Spleen (tissue), 11 donors: Measurements from ENCODE around the gene FAT1. TPM values are rescaled to one million over a fixed set of nuclear protein-coding genes. Genes with fewer than 3 reads are reported as not detected.

Experiments
- DNase-seq: peaks from one replicate; pipeline ENCODE4 v3.0.0-alpha.2; 2020
- H3K27ac ChIP-seq, 8 donors: fragments of 200-600 bp; sonication (generic) in 7 of 8; 1 replicate in 4 of 8; 2 replicates in 4 of 8; pipeline versions ENCODE4 v1.5.0 to v1.8.0; 2016 to 2021; ENCODE audit warnings: inconsistent platforms in 4 of 8, mild to moderate bottlenecking in 4 of 8, moderate library complexity in 1 of 8
- H3K27me3 ChIP-seq, 7 donors: fragments of 200-600 bp; sonication (generic) in 6 of 7; replicated peaks in 1 of 7; 1 replicate in 4 of 7; 2 replicates in 3 of 7; pipeline versions ENCODE4 v1.5.0 to v1.8.0; 2016 to 2021; ENCODE audit warnings: inconsistent platforms in 3 of 7, mild to moderate bottlenecking in 1 of 7
- H3K36me3 ChIP-seq, 6 donors: fragments of 200-600 bp; sonication (generic) in 5 of 6; 1 replicate in 4 of 6; 2 replicates in 2 of 6; pipeline versions ENCODE4 v1.5.0 to v1.8.0; 2016 to 2021; ENCODE audit warnings: inconsistent platforms in 2 of 6
- H3K4me1 ChIP-seq, 6 donors: fragments of 200-600 bp; sonication (generic) in 5 of 6; 1 replicate in 3 of 6; 2 replicates in 3 of 6; pipeline versions ENCODE4 v1.5.0 to v1.8.0; 2016 to 2021; ENCODE audit warnings: inconsistent platforms in 3 of 6
- H3K4me3 ChIP-seq, 8 donors: fragments of 200-600 bp; sonication (generic) in 7 of 8; 1 replicate in 4 of 8; 2 replicates in 4 of 8; pipeline versions ENCODE4 v1.5.0 to v1.8.0; 2016 to 2021; ENCODE audit warnings: inconsistent platforms in 4 of 8, mild to moderate bottlenecking in 4 of 8, moderate library complexity in 2 of 8
- H3K9me3 ChIP-seq, 8 donors: fragments of 200-600 bp; sonication (generic) in 7 of 8; 1 replicate in 4 of 8; 2 replicates in 4 of 8; pipeline versions ENCODE4 v1.5.0 to v1.8.0; 2016 to 2021; ENCODE audit warnings: inconsistent platforms in 4 of 8
- POLR2A ChIP-seq, 3 donors: fragments of 450-650 bp; IDR thresholded peaks; one replicate each; pipeline ENCODE4 v1.5.1; 2017; ENCODE audit warnings: antibody characterized with exemption in 3 of 3, mild to moderate bottlenecking in 1 of 3
- POLR2AphosphoS5 ChIP-seq, 3 donors: sonication (generic); formaldehyde crosslinking; IDR thresholded peaks; one replicate each; pipeline ENCODE4 v1.5.1; 2017; ENCODE audit warnings: antibody characterized with exemption in 3 of 3
- WGBS, 5 donors: extraction: QIAGEN DNeasy Blood & Tissue Kit in 3 of 5; methylation state at CpG; one replicate each; pipeline versions ENCODE4 v1.1.5 to v1.1.7; 2013 to 2018; 5-methylcytosine and 5-hydroxymethylcytosine counted together
- intact Hi-C: fragments of 100-400 bp; cut with DNase I; formaldehyde crosslinking; loops from one replicate; pipeline ENCODE4 v1.15.0; 2023; ENCODE audit warnings: low total_unique reads
- polyA plus RNA-seq, 3 donors: library from polyadenylated mRNA; stranded (reverse); fragments of 200-250 nt; gene quantifications; one replicate each; pipeline ENCODE4 v1.2.1, GENCODE V29; 2013
- total RNA-seq, 7 donors: library from RNA; depleted of rRNA in 3 of 7; stranded (reverse); fragments of >200 nt in 3 of 7; fragmentation: NEBNext Ultra II Directional in 4 of 7; extraction: Animal tissue kit (Norgen Biotek cat#: 25700) in 4 of 7; gene quantifications; one replicate each; pipeline versions ENCODE4 v1.1.0 to v1.2.1, GENCODE V29; 2016 to 2021
- TF ChIP-seq, protein P1 (sequence below), 11 experiments: fragments of 200-600 bp in 7 of 11; fragments of 450-650 bp in 4 of 11; sonication (generic) in 4 of 11; IDR thresholded peaks in 8 of 11; conservative IDR thresholded peaks in 3 of 11; 1 replicate in 7 of 11; 2 replicates in 4 of 11; pipeline versions ENCODE4 v1.4.0 to v1.8.0; 2016 to 2021; ENCODE audit warnings: antibody characterized with exemption in 11 of 11, inconsistent platforms in 4 of 11, mild to moderate bottlenecking in 1 of 11
- donor health status: healthy with polysubstance abuse.
- donor health status: DM: no; HTN: no; CAD: no; lungs with moderate emphysema.
- donor health status: DM: no; HTN: no; CAD: no.
- donor health status: Bipolar disorder and iron deficiency.
- donor health status: healthy.
- donor health status: DM: no; HTN: no; CAD: no.
- donor health status: DM: yes; HTN: yes; CAD: no.

FAT1 gene
- total and polyA plus RNA-seq, 10 donors = 0.87 to 20.0 (median 4.6) TPM

DNA sequence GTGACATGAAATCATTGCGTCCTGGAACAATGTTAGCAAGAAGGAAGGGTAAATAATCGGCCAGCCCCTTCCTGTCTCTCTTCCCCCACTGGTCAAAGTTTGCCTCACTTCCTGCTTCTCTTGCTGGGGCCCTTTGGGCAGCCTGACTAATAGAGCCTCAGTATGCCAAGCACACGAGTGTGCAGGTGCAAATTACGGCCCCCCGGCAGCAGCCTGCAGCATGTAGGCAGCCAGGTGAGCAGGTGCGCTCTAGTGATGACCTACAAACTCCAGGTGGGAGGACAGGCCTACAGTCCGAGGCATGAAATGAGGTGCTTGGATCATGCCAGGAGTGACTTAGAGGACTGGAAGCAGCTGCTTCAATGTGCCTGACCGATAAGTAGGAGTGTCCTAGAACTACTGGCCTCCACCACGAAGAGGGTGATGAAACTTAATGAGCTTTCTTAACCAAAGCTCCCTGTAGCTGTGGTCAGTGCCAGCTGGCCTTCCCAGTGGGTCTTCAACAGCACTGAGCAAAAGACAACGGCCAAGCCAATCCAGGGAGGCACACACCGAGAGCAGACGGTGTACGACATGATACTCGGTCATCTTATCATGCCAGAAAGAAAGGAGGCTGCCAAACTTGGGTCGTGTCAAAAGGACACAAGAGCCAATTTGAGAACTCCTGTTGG lies 26.1 kb upstream of the FAT1 start:
- Histone ChIP-seq H3K27me3 (no peaks in the 10 kb centered on the region), H3K36me3 (no peaks in the 10 kb centered on the region), H3K4me1 (no peaks in the 10 kb centered on the region), H3K4me3 (no peak overlapping the region), H3K9me3 (no peaks in the 10 kb centered on the region), H3K27ac (no peak overlapping the region)
- TF ChIP-seq POLR2A (IDR thresholded peaks at IDR 0.05) (no peak), POLR2AphosphoS5 (IDR thresholded peaks at IDR 0.05) (no peak)
- TF ChIP-seq, protein P1, sequence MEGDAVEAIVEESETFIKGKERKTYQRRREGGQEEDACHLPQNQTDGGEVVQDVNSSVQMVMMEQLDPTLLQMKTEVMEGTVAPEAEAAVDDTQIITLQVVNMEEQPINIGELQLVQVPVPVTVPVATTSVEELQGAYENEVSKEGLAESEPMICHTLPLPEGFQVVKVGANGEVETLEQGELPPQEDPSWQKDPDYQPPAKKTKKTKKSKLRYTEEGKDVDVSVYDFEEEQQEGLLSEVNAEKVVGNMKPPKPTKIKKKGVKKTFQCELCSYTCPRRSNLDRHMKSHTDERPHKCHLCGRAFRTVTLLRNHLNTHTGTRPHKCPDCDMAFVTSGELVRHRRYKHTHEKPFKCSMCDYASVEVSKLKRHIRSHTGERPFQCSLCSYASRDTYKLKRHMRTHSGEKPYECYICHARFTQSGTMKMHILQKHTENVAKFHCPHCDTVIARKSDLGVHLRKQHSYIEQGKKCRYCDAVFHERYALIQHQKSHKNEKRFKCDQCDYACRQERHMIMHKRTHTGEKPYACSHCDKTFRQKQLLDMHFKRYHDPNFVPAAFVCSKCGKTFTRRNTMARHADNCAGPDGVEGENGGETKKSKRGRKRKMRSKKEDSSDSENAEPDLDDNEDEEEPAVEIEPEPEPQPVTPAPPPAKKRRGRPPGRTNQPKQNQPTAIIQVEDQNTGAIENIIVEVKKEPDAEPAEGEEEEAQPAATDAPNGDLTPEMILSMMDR (IDR thresholded peaks at IDR 0.05 in 8 of 11, conservative IDR thresholded peaks at IDR 0.05 in 3 of 11) = no peak
- no peak for DNase-seq
- intact Hi-C loops = no loop called here
- 73 to 79% (median 76%) methylated on average over 12 to 15 of the region's 15 CpGs for WGBS, 5 donors

DNA sequence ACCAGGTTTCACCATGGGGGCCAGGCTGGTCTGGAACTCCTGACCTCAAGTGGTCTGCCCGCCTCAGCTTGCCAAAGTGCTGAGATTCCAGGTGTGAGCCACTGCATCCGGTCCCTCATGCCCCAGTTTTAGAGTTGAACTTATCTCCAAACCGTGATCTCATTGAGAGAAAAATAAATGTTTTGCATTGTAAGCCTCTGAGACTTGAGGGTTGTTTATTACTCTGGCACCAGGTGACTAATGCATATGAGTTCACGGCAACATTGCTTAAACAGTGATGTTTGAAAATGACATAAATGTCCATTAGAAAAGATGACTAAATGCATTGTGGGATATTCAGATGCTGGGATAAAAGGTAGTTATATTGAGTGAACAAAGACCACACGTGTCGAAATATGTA lies 22.9 kb upstream of the FAT1 start:
- WGBS, 5 donors = 83 to 90% (median 86%) methylated on average over 6 of the region's 6 CpGs
- Histone ChIP-seq H3K4me1 (no peaks in the 10 kb centered on the region), H3K27me3 (no peaks in the 10 kb centered on the region), H3K4me3 (no peak overlapping the region), H3K36me3 (no peaks in the 10 kb centered on the region), H3K9me3 (no peaks in the 10 kb centered on the region), H3K27ac (no peak overlapping the region)
- no peak for DNase-seq
- intact Hi-C loops = no loop called here
- TF ChIP-seq POLR2A (IDR thresholded peaks at IDR 0.05) = no peak
- TF ChIP-seq, protein P1 (IDR thresholded peaks at IDR 0.05 in 8 of 11, conservative IDR thresholded peaks at IDR 0.05 in 3 of 11) = no peak

DNA sequence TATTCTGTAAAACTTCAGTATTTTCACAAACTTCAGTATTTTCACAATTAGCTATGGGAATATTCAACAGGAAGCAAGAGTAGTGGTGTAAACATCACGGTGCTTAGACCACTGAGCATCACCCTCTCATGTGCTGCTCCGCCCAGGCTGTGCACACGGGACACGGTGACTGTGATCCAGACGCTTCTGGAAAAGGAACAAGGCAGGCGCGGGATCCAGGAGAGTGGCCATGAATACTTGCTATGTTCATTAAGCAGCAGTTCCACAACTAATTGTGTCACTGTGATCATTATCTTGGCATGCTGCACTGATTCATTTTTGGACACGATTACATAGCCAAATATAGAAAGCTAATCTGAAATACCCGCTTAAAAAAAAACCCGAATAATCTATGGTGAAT lies 19.6 kb upstream of the FAT1 start:
- 77 to 87% (median 82%) methylated on average over 10 of the region's 10 CpGs for WGBS, 5 donors
- TF ChIP-seq POLR2A (IDR thresholded peaks at IDR 0.05) (no peak), POLR2AphosphoS5 (IDR thresholded peaks at IDR 0.05) (no peak)
- TF ChIP-seq, protein P1 (IDR thresholded peaks at IDR 0.05 in 8 of 11, conservative IDR thresholded peaks at IDR 0.05 in 3 of 11) = no peak

DNA sequence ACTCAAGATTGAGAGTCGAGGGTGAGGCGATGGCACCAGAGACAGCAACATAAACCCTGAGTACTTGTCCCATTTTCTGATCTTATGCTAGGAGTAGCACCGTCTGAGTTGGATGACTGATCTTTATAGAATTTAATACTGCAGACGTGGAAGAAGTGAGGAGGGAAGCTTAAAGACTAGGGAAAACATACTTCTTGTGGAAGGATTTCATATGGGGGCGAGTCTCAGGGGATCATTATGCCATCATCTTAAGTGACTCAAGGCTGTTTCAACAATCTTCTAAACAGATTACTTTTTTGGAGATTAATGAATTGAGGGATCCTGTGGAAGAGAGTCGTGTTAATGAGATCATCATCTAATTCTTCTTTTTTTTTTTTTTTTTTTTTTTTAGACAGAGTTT lies 17.2 kb upstream of the FAT1 start:
- no peak overlapping the region for H3K4me3 ChIP-seq
- H3K36me3 ChIP-seq = no peaks in the 10 kb centered on the region
- H3K4me1 ChIP-seq = no peaks in the 10 kb centered on the region
- WGBS, 5 donors = 64 to 90% (median 80%) methylated on average over 6 of the region's 6 CpGs
- no peaks in the 10 kb centered on the region for H3K27me3 ChIP-seq
- H3K9me3 ChIP-seq = no peaks in the 10 kb centered on the region
- intact Hi-C loops = no loop called here
- H3K27ac ChIP-seq = no peak overlapping the region
- TF ChIP-seq, protein P1 (IDR thresholded peaks at IDR 0.05 in 8 of 11, conservative IDR thresholded peaks at IDR 0.05 in 3 of 11) = no peak
- TF ChIP-seq POLR2AphosphoS5 (IDR thresholded peaks at IDR 0.05) (no peak), POLR2A (IDR thresholded peaks at IDR 0.05) (no peak)
- DNase-seq = no peak

More for the DNA sequence above, 19.6 kb upstream of the FAT1 start:
- Histone ChIP-seq H3K4me1 (no peaks in the 10 kb centered on the region), H3K4me3 (no peak overlapping the region), H3K9me3 (no peaks in the 10 kb centered on the region), H3K27ac (no peak overlapping the region), H3K36me3 (no peaks in the 10 kb centered on the region), H3K27me3 (no peaks in the 10 kb centered on the region)
- intact Hi-C loops = no loop called here
- DNase-seq = no peak
